NCI-H2227 (cell line): ENCODE measurements around the gene NRL.

Experiments used
- DNase-seq: peaks from one replicate; lab custom pipeline; 2025; ENCODE audit not compliant: unreplicated experiment; lab: John Stamatoyannopoulos, UW

The NRL gene

DNA sequence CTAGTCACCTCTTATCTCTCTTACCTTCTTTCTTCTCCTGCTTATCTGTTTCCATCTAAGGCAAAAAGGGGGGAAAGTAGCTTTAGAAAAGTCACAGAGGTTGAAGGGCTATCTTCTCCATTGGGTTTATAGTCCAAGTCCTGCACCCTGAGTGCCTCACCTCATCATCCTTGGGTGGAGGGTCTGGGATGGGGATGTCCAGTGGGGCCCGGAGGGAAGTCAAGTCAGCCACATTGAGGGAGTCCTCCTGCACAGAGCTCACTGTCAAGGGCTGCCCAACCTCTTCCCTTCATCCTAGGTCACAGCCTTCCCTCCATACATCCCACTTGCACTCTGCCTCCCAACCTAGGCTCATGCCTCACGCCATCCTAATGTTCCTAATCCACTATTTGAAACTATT, 30.5 kb upstream of the NRL start:
- DNase-seq: no peak

- no peak for DNase-seq
Observed at GRCh38 chr14:24144451-24144850, 29.7 kb upstream of the NRL start.

- no peak for DNase-seq
Observed at GRCh38 chr14:24143511-24143910, 28.8 kb upstream of the NRL start.

DNA sequence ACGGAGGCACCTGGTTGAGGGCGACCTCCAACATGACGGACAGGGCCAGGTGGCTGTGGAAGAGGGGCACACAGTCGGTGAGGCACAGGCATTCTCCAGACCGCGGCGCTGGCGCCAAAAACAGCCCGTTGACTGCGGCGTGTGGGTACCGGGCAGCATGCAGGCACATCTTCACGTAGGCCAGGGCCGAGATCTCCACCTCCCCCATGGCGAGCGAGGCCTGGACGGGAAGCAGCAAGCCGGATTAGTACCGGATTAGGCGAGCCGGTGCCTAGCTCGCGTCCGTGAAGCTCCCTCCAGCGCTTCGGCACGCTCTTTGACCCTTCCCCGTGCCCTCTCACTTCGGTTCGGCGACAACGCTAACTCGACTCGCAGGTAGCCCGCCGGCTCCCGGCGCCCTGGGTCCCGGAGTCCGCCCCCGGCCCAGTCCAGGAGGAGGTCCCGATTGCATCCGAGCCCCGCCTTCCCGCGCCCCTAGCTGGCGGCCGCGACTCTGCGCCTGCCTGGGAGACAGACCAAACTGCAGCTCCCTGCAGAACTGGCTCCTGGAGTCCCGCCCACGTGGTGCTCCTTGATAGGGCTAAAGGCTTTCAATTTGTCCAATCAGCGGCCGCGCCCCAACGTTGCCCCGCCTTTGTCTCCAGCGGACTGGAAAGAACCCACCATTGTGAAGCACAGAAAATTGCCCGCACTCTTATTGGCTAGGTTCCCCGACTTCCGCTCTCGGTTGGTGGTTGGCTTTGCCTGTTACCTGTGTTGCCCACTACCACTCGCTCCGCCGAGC, 26.5 kb upstream of the NRL start, which contains the start of gene EMC9:
Gene EMC9, minus strand, starts transcription at position 495 of the 784 bp plus-strand sequence. Its CDS starts 287 bp downstream, at position 208.
- peak; percentile 99 for DNase-seq

- DNase-seq: no peak
Observed at GRCh38 chr14:24139272-24139934, 24.7 kb upstream of the NRL start.

GRCh38 chr14:24138396-24139271, 23.9 kb upstream of the NRL start:
- no peak for DNase-seq

DNA sequence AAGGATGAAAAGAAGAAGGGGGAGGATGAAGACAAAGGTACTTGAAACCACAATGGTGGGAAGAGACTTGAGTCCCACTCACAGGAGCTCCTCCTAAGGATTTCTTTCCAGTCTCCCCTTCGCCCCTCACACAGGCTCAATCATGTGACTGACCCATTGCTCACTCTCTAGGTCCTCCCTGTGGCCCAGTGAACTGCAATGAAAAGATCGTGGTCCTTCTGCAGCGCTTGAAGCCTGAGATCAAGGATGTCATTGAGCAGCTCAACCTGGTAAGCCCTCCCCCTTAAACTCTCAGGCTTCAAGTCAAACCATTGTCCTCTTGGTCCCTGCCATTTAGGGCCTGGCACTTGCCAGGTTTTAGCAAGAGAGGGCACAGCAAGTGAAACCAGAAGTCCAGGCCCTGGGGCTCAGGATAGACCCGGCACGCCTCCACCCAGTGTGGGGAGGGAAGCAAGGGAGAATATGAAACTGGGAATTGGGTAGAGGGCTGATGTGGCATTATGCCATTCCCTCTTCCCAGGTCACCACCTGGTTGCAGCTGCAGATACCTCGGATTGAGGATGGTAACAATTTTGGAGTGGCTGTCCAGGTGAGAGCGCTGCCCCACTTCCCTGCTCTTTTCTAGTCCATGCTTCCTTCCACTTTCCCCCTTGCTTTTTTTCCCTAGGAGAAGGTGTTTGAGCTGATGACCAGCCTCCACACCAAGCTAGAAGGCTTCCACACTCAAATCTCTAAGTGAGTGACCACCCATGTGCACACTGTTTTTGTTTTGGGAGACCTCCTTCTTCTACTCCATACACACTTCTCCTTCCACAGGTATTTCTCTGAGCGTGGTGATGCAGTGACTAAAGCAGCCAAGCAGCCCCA, 23.0 kb upstream of the NRL start:
- DNase-seq: no peak

- DNase-seq: no peak
Observed at GRCh38 chr14:24136684-24137528, 22.2 kb upstream of the NRL start.

DNA sequence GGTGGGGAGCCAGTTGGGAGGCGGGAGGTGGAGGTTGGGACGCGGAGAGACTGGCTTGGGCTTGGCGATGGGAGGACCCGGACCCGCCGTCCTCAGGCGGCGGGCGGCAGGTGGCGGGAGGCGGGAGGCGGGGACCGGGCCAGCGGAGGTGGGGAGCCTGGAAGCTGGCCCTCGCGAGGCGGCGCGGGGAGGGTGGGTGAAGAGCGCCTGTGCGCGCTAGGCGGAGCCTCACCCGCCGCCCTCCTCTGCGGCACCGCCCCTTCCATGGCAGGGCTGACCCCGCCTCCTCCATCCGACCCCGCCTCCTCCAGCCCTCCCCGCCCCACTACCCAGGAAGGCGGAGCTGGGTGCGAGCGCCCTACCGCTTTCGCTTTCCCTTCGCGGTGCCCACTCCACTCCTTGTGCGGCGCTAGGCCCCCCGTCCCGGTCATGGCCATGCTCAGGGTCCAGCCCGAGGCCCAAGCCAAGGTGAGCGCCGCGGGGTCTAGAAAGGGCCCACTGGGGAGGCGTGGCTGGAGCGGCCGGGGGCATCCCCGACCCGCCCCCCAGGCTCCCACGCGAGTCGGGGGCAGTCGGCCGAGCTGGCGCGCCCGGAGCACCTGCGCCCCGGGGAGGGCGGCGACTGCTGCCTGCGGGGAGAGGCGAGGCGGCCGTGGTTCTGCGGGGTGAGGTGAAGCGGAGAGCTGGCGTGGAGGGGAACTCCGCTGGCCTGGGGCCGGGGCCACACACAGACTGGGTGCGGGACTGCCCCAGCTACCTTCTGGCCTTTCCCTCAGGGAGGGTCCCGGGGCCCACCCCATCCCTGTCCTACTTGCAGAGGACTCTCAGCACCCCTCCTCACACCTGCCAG, 21.3 kb upstream of the NRL start, which contains the start of gene PSME1:
Gene PSME1, plus strand, starts transcription at position 361 of the 850 bp plus-strand sequence. Its CDS starts 69 bp downstream, at position 430.
- peak; percentile 94 for DNase-seq

GRCh38 chr14:24135584-24135833, 20.8 kb upstream of the NRL start:
- DNase-seq: no peak

DNA sequence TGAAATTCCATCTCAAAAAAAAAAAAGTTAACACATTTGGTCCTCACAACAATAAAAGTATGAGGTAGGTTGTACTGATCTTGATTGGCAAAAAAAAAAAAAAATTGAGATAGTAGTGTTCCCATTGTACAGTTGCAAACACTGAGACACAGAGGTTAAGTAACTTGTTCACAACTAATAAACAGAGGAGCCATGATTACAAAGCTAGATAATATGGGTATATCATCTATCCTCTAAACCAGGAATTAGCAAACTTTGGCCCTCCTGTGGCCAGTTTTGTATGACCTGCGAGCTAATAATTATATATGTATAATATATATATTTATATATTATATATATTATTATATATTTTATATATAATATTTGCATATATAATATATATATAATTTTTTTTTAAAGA, 19.0 kb upstream of the NRL start:
- DNase-seq: no peak

DNA sequence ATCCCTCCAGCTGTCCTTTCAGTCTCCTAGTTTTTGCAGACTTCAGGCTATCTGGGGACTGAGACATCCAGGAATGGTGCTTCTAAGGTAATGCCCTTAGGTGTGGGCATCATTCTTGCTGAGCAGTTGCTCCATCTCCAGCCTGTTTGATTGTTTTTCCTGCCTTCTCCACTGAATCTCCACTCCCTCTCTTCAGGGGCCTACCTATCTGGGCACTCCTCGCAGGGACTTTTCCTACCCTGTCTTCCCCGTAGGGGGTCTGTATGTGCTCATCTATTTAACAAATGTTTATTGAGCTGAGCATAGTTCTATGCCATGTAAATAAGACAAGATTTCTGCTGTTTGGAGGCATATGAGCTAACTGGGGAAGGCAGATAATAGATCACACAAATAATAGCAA, 18.2 kb upstream of the NRL start:
- no peak for DNase-seq

DNA sequence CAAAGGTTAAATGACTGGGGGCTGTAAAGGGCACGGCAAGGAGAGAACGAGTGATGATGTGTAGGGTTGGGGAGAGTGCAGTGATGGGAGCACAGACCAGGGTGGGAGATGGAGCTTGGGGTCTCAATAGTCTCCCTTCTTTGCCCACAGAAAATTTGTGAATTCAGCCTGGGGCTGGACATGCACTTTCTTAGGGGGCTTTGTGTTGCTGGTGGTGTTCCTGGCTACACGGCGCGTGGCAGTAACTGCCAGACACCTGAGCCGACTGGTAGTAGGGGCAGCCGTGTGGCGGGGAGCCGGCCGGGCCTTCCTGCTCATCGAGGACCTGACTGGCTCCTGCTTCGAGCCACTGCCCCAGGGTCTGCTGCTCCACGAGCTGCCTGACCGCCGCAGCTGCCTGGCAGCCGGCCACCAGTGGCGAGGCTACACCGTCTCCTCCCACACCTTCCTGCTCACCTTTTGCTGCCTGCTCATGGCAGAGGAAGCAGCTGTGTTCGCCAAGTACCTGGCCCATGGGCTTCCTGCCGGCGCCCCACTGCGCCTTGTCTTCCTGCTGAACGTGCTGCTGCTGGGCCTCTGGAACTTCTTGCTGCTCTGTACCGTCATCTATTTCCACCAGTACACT, 17.4 kb upstream of the NRL start:
- DNase-seq: no peak

GRCh38 chr14:24131549-24131966, 16.8 kb upstream of the NRL start:
- DNase-seq: no peak

DNA sequence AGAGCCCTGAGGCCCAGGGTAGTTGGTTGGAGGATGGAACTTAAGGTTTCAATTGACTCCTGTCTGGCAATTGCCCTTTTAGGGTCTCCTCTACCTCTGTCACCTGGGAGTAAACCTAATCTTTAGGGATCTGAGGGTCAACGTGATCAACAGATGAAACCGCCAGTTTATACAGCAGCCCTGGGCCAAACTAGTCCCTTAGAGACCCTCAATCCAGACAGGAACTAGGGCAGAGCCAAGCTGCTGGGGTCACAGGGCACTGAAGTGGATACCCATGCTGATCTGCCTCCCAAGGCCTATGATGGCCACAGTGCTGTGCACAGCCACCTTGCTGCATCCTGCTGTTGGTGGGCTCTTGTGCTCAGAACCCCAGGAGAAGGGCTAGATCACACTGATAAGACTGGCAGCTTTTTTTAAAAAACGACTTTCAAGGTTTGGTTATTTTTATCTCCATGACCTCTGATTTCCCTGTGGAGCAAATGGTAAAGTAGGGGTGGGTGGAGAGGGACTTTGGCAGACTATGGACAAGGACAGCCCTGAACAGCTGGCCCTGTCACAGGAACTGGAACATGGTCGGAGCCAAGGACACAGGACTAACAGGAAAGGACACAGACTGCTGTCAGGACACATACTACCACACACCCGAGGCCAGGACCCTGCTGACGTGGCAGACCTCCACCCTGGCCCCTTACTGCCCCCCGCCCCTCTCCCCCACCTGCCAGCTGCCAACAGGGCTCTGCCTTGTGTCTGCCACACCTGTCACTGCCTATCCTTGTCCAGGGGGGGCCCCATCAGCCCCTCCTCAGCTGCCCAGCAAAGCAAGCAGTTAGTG, 16.2 kb upstream of the NRL start:
- no peak for DNase-seq

DNA sequence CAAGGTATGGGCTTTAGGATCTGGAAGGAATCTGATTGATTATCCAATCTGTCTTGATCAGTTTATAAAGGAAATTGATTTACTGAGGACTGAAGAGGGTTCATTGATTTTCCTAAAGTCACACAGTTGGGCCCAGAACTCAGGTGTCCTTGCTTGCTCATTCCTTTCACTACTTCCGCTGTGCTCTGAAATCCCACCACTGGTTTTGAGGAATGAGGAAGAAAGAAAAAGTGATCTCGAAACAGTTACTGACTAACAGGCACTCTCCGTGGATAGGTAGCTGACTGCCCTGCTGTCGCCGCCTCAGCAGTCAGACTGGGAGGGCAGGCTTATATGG, 15.6 kb upstream of the NRL start, which contains the start of gene FITM1:
Gene FITM1, plus strand, starts transcription at position 280 of the 337 bp plus-strand sequence. CDS start 905 bp downstream, outside the sequence.
- DNase-seq: no peak

GRCh38 chr14:24129410-24129998, 14.8 kb upstream of the NRL start:
- no peak for DNase-seq
